Lung microvascular endothelial cell (primary cell): ENCODE data around the gene VPS37B. TPM values are rescaled to one million over a fixed set of nuclear protein-coding genes. Genes with fewer than 3 reads are reported as not detected.

Source experiments
- DNase-seq, 2 donors: peaks; one replicate each; pipeline versions ENCODE4 v3.0.0 to v3.0.0-alpha.2; 2010; ENCODE audit warnings: low read depth in 2 of 2
- total RNA-seq: library from RNA; depleted of rRNA; stranded (reverse); fragments of >200 nt; gene quantifications from 2 replicates; pipeline ENCODE4 v1.2.1, GENCODE V29; 2014

Gene VPS37B
- total RNA-seq, 1 donor from 2014 or later, result 9.1 TPM

DNA sequence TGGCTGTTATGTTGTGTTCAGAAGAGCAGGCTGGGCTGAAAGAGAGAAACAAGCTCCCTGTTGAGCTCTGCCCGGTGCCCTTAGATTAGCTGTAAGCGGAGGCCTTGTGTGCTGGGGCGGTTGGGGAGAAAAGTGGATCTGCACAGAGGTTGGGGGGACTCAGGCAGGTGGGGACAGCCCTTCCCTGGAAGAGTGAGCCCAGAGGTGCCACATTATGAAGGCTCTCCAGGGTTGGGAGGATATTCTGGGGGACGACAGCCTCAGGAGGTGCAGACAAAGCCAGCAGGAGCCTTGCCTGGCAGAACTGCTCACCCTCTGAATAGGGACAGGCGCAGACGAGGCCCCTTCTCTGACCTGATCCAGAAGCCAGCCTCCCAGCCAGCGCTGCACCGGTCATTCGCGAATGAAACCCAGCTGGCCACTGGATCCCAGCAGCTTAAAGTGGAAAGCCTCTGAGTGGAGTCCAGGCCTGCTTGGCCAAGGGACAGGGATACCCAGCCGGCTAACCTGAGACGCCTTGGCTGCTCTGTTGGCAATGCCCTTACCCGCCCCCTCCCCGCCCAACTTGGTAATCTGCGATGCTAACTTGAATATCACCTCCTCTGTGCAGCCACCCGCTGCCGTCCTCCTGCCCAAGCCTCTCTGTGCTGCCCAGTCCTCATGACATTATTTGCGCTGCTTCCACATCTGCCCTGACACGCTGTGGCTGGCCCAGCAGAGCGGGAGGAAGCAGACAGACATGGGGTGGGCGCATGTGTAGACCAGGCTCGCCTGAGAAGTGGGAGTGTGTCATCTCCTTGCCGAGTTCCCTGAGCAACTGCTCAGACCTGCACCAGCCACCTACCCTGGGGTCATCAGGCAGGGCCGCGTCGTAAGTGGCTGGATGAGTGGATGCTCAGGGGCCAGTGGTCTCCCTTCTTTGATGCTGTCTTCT is 55.1 kb downstream of the VPS37B start:
- DNase-seq, result no peak

- DNase-seq, result no peak
These were observed 55.9 kb downstream of the VPS37B start for GRCh38 chr12:122839907-122840554.

GRCh38 chr12:122838841-122839240 is 57.1 kb downstream of the VPS37B start:
- no peak for DNase-seq

- DNase-seq, result no peak
These were observed 58.3 kb downstream of the VPS37B start for GRCh38 chr12:122837306-122838265.

DNA sequence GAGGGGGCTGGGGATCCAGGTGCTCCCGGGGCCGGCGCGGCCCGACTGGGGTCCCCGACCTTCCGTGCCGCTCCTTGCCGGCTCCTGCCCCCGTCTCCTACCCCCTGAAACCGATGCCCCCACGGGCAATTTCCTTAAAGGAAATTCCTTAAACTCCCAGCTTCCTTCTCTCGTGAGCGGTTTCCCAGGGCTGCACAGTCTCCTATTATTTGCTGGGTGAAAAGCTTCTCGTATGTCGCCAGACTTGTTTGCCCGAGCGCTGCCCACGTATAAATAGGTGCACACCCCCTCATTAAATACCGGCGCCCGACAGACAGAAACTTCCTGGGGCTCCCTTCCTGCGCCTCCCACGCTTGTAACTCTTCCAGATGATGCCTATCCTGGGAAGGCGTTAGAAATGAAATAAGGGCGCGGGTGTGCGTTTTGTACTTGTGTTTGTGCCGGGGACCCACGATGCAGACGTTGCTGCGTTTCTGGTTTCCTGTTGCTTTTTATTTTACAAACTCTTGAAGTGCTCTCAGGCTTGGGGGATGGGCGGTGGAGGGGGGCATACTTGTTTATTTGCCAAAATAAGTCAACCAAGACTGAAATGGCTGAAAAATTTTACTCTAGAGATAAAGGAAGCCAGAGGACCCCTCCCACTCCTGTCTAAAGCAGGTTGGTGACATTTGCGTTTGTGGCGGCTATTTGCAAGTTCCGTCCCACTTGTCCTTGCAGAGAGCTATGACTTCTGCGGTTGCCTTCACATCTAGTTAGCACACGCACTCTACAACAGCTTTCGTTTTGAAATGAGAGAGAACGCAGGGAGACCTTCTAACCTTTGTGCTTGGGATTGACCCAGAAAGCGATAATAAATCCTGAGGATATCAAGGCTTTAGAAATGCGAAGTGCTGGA is 59.6 kb downstream of the VPS37B start:
- DNase-seq, result peak; percentile 35 to 63

DNA sequence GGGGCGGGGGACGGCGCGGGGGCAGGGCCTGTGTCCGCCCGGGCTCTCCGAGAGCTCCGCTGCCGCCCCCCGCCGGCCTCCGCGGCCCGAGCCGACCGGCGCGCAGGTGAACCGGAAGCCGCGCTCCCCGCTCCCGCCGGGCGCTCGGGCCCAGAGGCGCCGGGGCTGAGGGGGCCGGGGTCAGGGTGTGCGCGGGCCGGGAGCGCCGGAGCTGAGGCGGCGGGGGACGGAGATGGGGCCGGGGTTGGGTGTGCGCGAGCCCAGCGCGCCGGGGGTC is 60.2 kb downstream of the VPS37B start:
- peak; percentile 24 to 42 for DNase-seq

- DNase-seq, result peak; percentile 49 to 57
These were observed 60.8 kb downstream of the VPS37B start, which contains the start of gene HIP1R for GRCh38 chr12:122834921-122835749. Gene HIP1R, plus strand, starts transcription at chr12:122835457. Its CDS starts 94 bp downstream, at chr12:122835551.

DNA sequence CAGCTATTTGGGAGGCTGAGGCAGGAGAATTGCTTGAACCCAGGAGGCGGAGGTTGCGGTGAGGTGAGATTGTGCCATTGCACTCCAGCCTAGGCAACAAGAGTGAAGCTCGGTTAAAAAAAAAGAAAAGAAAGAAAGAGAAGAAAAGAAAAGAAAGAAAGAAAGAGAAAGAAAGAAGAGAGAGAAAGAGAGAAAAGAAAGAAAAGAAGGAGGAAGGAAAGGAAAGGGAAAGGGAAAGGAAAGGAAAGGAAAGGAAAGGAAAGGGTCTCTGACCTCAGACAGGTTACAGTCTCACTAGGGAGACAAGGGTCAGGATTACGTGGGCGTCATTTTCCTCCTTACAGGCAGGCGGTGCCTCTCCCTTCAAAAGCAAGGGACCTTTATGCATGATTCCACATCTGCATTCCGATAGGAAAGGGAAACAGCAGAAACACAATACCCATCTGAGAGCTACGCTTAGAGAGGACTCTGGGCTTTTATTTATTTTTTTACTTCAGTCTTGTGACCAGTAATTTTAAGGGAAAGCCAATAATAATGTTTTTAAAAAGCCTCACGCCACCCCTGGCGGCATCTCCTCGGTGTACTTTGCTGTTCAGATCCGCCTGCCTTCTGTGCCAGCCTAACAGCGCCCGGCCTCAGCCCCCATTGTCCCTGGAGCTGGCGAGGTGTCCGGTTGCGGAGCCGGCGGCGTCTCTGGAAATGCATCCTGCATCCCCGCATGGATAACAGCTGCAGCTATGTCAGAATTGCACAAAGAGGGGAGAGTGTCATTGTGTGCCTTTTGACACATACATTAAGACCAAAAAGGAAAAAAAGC is 61.6 kb downstream of the VPS37B start:
- DNase-seq, result peak; percentile 64 to 71

GRCh38 chr12:122830517-122831214 is 65.3 kb downstream of the VPS37B start:
- DNase-seq, result peak in 1 of 2 donors; percentile 57

- no peak for DNase-seq
These were observed 68.7 kb downstream of the VPS37B start for GRCh38 chr12:122827258-122827657.

GRCh38 chr12:122825773-122826724 is 69.9 kb downstream of the VPS37B start:
- no peak for DNase-seq

- DNase-seq, result no peak
These were observed 72.5 kb downstream of the VPS37B start for GRCh38 chr12:122823429-122823828.

GRCh38 chr12:122820838-122821271 is 75.1 kb downstream of the VPS37B start:
- DNase-seq, result no peak

GRCh38 chr12:122820138-122820537 is 75.8 kb downstream of the VPS37B start:
- no peak for DNase-seq

- DNase-seq, result peak in 1 of 2 donors; percentile 43
These were observed 76.6 kb downstream of the VPS37B start for GRCh38 chr12:122819209-122819785.
